ENCODE measurements around the gene RELN.

The RELN gene

GRCh38 chr7:103712991-103713778 is 276.3 kb downstream of the RELN start:
- H3K9ac ChIP-seq (ENCODE audit: low read length): no peak overlapping the region
- DNase-seq: no peak

GRCh38 chr7:103711413-103711812 is 278.0 kb downstream of the RELN start:
- no peak overlapping the region for H3K14ac ChIP-seq (ENCODE audit: low read length in 2 of 2)
- H3K4ac ChIP-seq (ENCODE audit: low read depth in 1 of 2, low read length in 2 of 2): no peak overlapping the region
- H3K4me2 ChIP-seq (ENCODE audit: low read length, poor library complexity, severe bottlenecking): no peak overlapping the region
- H3K79me1 ChIP-seq (replicated peaks; ENCODE audit: low read length, poor library complexity, severe bottlenecking): no peaks in the 10 kb centered on the region
- no peak overlapping the region for H3K9ac ChIP-seq (ENCODE audit: low read length)
- 93% methylated on average over 2 of the region's 4 CpGs for WGBS
- DNase-seq: no peak
- H3K27me3 ChIP-seq (ENCODE audit: control insufficient read depth in 1 of 2, insufficient read depth in 1 of 2, low read length in 2 of 2): no peaks in the 10 kb centered on the region
- no peak overlapping the region for H2AFZ ChIP-seq (ENCODE audit: low read depth, low read length)
- no peak overlapping the region for H3K4me3 ChIP-seq (ENCODE audit: insufficient read depth in 1 of 2, low read depth in 1 of 2, low read length in 2 of 2)
- no peak overlapping the region for H2BK12ac ChIP-seq (ENCODE audit: low read length in 2 of 2)
- no peak overlapping the region for H4K8ac ChIP-seq (ENCODE audit: low read length)
- no peak overlapping the region for H2BK15ac ChIP-seq (ENCODE audit: low read depth, poor library complexity, severe bottlenecking)
- no peak overlapping the region for H3K23ac ChIP-seq (ENCODE audit: low read length in 2 of 2)
- H2BK120ac ChIP-seq (ENCODE audit: low read depth, low read length): no peak overlapping the region
- no peak overlapping the region for H3K27ac ChIP-seq (ENCODE audit: low read length, poor library complexity, severe bottlenecking)
- H3K9me3 ChIP-seq (ENCODE audit: control insufficient read depth, low read length): no peaks in the 10 kb centered on the region
- H3K4me1 ChIP-seq (ENCODE audit: control insufficient read depth, insufficient read depth, low read depth, low read length): no peaks in the 10 kb centered on the region
- H2AK5ac ChIP-seq (ENCODE audit: low read length, severe bottlenecking): no peak overlapping the region
- no peaks in the 10 kb centered on the region for H3K36me3 ChIP-seq (ENCODE audit: control insufficient read depth in 1 of 2, insufficient read depth in 2 of 2, low read depth in 1 of 2, low read length in 2 of 2)
- no peak overlapping the region for H3K18ac ChIP-seq (ENCODE audit: low read depth in 1 of 2, low read length in 2 of 2)
- no peak overlapping the region for H4K91ac ChIP-seq (ENCODE audit: low read length)
- H2BK5ac ChIP-seq (ENCODE audit: low read depth, low read length, poor library complexity, severe bottlenecking): no peak overlapping the region

More at GRCh38 chr7:103712991-103713778, 276.3 kb downstream of the RELN start:
- no peak overlapping the region for H2AK5ac ChIP-seq (ENCODE audit: low read length, severe bottlenecking)
- H2AFZ ChIP-seq (ENCODE audit: low read depth, low read length): no peak overlapping the region
- H4K91ac ChIP-seq (ENCODE audit: low read length): no peak overlapping the region
- no peak overlapping the region for H2BK120ac ChIP-seq (ENCODE audit: low read depth, low read length)
- H3K23ac ChIP-seq (ENCODE audit: low read length in 2 of 2): no peak overlapping the region
- no peak overlapping the region for H3K4ac ChIP-seq (ENCODE audit: low read depth in 1 of 2, low read length in 2 of 2)
- no peaks in the 10 kb centered on the region for H3K9me3 ChIP-seq (ENCODE audit: control insufficient read depth, low read length)
- no peak overlapping the region for H4K8ac ChIP-seq (ENCODE audit: low read length)
- H2BK15ac ChIP-seq (ENCODE audit: low read depth, poor library complexity, severe bottlenecking): no peak overlapping the region
- no peaks in the 10 kb centered on the region for H3K4me1 ChIP-seq (ENCODE audit: control insufficient read depth, insufficient read depth, low read depth, low read length)
- H3K27me3 ChIP-seq (ENCODE audit: control insufficient read depth in 1 of 2, insufficient read depth in 1 of 2, low read length in 2 of 2): no peaks in the 10 kb centered on the region
- no peak overlapping the region for H2BK12ac ChIP-seq (ENCODE audit: low read length in 2 of 2)
- H2BK5ac ChIP-seq (ENCODE audit: low read depth, low read length, poor library complexity, severe bottlenecking): no peak overlapping the region
- 62% methylated on average over 1 of the region's 4 CpGs for WGBS
- H3K36me3 ChIP-seq (ENCODE audit: control insufficient read depth in 1 of 2, insufficient read depth in 2 of 2, low read depth in 1 of 2, low read length in 2 of 2): no peaks in the 10 kb centered on the region
- no peak overlapping the region for H3K27ac ChIP-seq (ENCODE audit: low read length, poor library complexity, severe bottlenecking)
- H3K14ac ChIP-seq (ENCODE audit: low read length in 2 of 2): no peak overlapping the region
- H3K18ac ChIP-seq (ENCODE audit: low read depth in 1 of 2, low read length in 2 of 2): no peak overlapping the region
- no peak overlapping the region for H3K4me2 ChIP-seq (ENCODE audit: low read length, poor library complexity, severe bottlenecking)
- H3K79me1 ChIP-seq (replicated peaks; ENCODE audit: low read length, poor library complexity, severe bottlenecking): no peaks in the 10 kb centered on the region
- H3K4me3 ChIP-seq (ENCODE audit: insufficient read depth in 1 of 2, low read depth in 1 of 2, low read length in 2 of 2): no peak overlapping the region

- H3K9me3 ChIP-seq (ENCODE audit: control insufficient read depth, low read length): no peaks in the 10 kb centered on the region
- peak overlapping the region in 1 of 2 experiments; percentile 45 for H3K4me3 ChIP-seq (ENCODE audit: insufficient read depth in 1 of 2, low read depth in 1 of 2, low read length in 2 of 2)
- H4K91ac ChIP-seq (ENCODE audit: low read length): no peak overlapping the region
- H3K14ac ChIP-seq (ENCODE audit: low read length in 2 of 2): no peak overlapping the region
- no peak overlapping the region for H2BK5ac ChIP-seq (ENCODE audit: low read depth, low read length, poor library complexity, severe bottlenecking)
- no peak overlapping the region for H2BK12ac ChIP-seq (ENCODE audit: low read length in 2 of 2)
- H3K27ac ChIP-seq (ENCODE audit: low read length, poor library complexity, severe bottlenecking): no peak overlapping the region
- DNase-seq: no peak
- H3K4ac ChIP-seq (ENCODE audit: low read depth in 1 of 2, low read length in 2 of 2): no peak overlapping the region
- no peak overlapping the region for H4K8ac ChIP-seq (ENCODE audit: low read length)
- H3K79me1 ChIP-seq (replicated peaks; ENCODE audit: low read length, poor library complexity, severe bottlenecking): no peaks in the 10 kb centered on the region
- peak overlapping the region; percentile 72 for H3K9ac ChIP-seq (ENCODE audit: low read length)
- no peak overlapping the region for H3K4me2 ChIP-seq (ENCODE audit: low read length, poor library complexity, severe bottlenecking)
- H3K18ac ChIP-seq (ENCODE audit: low read depth in 1 of 2, low read length in 2 of 2): no peak overlapping the region
- no peak overlapping the region for H2BK15ac ChIP-seq (ENCODE audit: low read depth, poor library complexity, severe bottlenecking)
- H2AK5ac ChIP-seq (ENCODE audit: low read length, severe bottlenecking): no peak overlapping the region
- H3K27me3 ChIP-seq (ENCODE audit: control insufficient read depth in 1 of 2, insufficient read depth in 1 of 2, low read length in 2 of 2): no peaks in the 10 kb centered on the region
- H2AFZ ChIP-seq (ENCODE audit: low read depth, low read length): no peak overlapping the region
- no peak overlapping the region for H3K23ac ChIP-seq (ENCODE audit: low read length in 2 of 2)
- no peaks in the 10 kb centered on the region for H3K36me3 ChIP-seq (ENCODE audit: control insufficient read depth in 1 of 2, insufficient read depth in 2 of 2, low read depth in 1 of 2, low read length in 2 of 2)
- no peak overlapping the region for H2BK120ac ChIP-seq (ENCODE audit: low read depth, low read length)
- no peaks in the 10 kb centered on the region for H3K4me1 ChIP-seq (ENCODE audit: control insufficient read depth, insufficient read depth, low read depth, low read length)
- no CpG with 5 or more reads among the region's 2 CpGs for WGBS
Observed at GRCh38 chr7:103710247-103710646, 279.2 kb downstream of the RELN start.

- no peak overlapping the region for H2BK120ac ChIP-seq (ENCODE audit: low read depth, low read length)
- H3K79me1 ChIP-seq (replicated peaks; ENCODE audit: low read length, poor library complexity, severe bottlenecking): no peaks in the 10 kb centered on the region
- H2AFZ ChIP-seq (ENCODE audit: low read depth, low read length): no peak overlapping the region
- H3K27me3 ChIP-seq (ENCODE audit: control insufficient read depth in 1 of 2, insufficient read depth in 1 of 2, low read length in 2 of 2): no peaks in the 10 kb centered on the region
- H2BK15ac ChIP-seq (ENCODE audit: low read depth, poor library complexity, severe bottlenecking): no peak overlapping the region
- WGBS: 7% methylated on average over 1 of the region's 1 CpG
- no peak overlapping the region for H3K27ac ChIP-seq (ENCODE audit: low read length, poor library complexity, severe bottlenecking)
- H4K8ac ChIP-seq (ENCODE audit: low read length): no peak overlapping the region
- H2BK12ac ChIP-seq (ENCODE audit: low read length in 2 of 2): no peak overlapping the region
- no peak overlapping the region for H3K18ac ChIP-seq (ENCODE audit: low read depth in 1 of 2, low read length in 2 of 2)
- no peak overlapping the region for H3K4ac ChIP-seq (ENCODE audit: low read depth in 1 of 2, low read length in 2 of 2)
- no peaks in the 10 kb centered on the region for H3K4me1 ChIP-seq (ENCODE audit: control insufficient read depth, insufficient read depth, low read depth, low read length)
- H3K4me3 ChIP-seq (ENCODE audit: insufficient read depth in 1 of 2, low read depth in 1 of 2, low read length in 2 of 2): no peak overlapping the region
- H3K36me3 ChIP-seq (ENCODE audit: control insufficient read depth in 1 of 2, insufficient read depth in 2 of 2, low read depth in 1 of 2, low read length in 2 of 2): no peaks in the 10 kb centered on the region
- H3K9me3 ChIP-seq (ENCODE audit: control insufficient read depth, low read length): no peaks in the 10 kb centered on the region
- no peak overlapping the region for H2BK5ac ChIP-seq (ENCODE audit: low read depth, low read length, poor library complexity, severe bottlenecking)
- H2AK5ac ChIP-seq (ENCODE audit: low read length, severe bottlenecking): no peak overlapping the region
- no peak for DNase-seq
- H3K23ac ChIP-seq (ENCODE audit: low read length in 2 of 2): no peak overlapping the region
- H3K4me2 ChIP-seq (ENCODE audit: low read length, poor library complexity, severe bottlenecking): no peak overlapping the region
- H3K14ac ChIP-seq (ENCODE audit: low read length in 2 of 2): no peak overlapping the region
- H3K9ac ChIP-seq (ENCODE audit: low read length): no peak overlapping the region
- H4K91ac ChIP-seq (ENCODE audit: low read length): no peak overlapping the region
Observed at GRCh38 chr7:103706805-103707204, 282.7 kb downstream of the RELN start.

All from mesenchymal stem cell (in vitro differentiated cells and primary cell).